Measurements from ENCODE around the gene CCR8. TPM values are rescaled to one million over a fixed set of nuclear protein-coding genes. Genes with fewer than 3 reads are reported as not detected.

The CCR8 gene
- total RNA-seq, 6 donors from 2014 or later = not detected

- Histone ChIP-seq H3K36me3 (no peaks in the 10 kb centered on the region), H3K4me3 (no peak overlapping the region), H3K9me3 (peaks cover 6 to 19% (median 13%) of the 10 kb centered on the region in 4 donors), H3K27me3 (no peaks in the 10 kb centered on the region), H3K27ac (no peak overlapping the region), H3K4me1 (no peaks in the 10 kb centered on the region)
- no peak for TF ChIP-seq POLR2A (IDR thresholded peaks at IDR 0.05)
- TF ChIP-seq CTCF (IDR thresholded peaks at IDR 0.05) = no peak
- TF ChIP-seq EP300 (IDR thresholded peaks at IDR 0.05) = no peak
- TF ChIP-seq POLR2AphosphoS5 (IDR thresholded peaks at IDR 0.05) = no peak
- DNase-seq (no peak), ATAC-seq (ENCODE audit: low FRiP score in 2 of 2) (no peak)
Measured at GRCh38 chr3:39299279-39299678, 30.2 kb upstream of the CCR8 start.

- TF ChIP-seq EP300 (IDR thresholded peaks at IDR 0.05) (no peak), POLR2A (IDR thresholded peaks at IDR 0.05) (no peak), POLR2AphosphoS5 (IDR thresholded peaks at IDR 0.05) (no peak), CTCF (IDR thresholded peaks at IDR 0.05) (no peak)
- H3K4me1 ChIP-seq = no peaks in the 10 kb centered on the region
- DNase-seq (no peak), ATAC-seq (ENCODE audit: low FRiP score in 2 of 2) (no peak)
- H3K36me3 ChIP-seq = no peaks in the 10 kb centered on the region
- no peak overlapping the region for H3K4me3 ChIP-seq
- no peaks in the 10 kb centered on the region for H3K27me3 ChIP-seq
- no peak overlapping the region for H3K27ac ChIP-seq
- 93 to 94% methylated on average over 2 of the region's 2 CpGs for WGBS, 2 donors
- H3K9me3 ChIP-seq = peaks cover 6 to 24% (median 13%) of the 10 kb centered on the region in 4 donors
Measured at GRCh38 chr3:39302178-39302577, 27.3 kb upstream of the CCR8 start.

- ATAC-seq (ENCODE audit: low FRiP score in 2 of 2) = no peak
- Histone ChIP-seq H3K4me1 (no peaks in the 10 kb centered on the region), H3K36me3 (no peaks in the 10 kb centered on the region), H3K9me3 (peaks cover 0 to 4% (median 0%) of the 10 kb centered on the region in 4 donors), H3K27ac (no peak overlapping the region), H3K27me3 (no peaks in the 10 kb centered on the region), H3K4me3 (no peak overlapping the region)
- TF ChIP-seq CTCF (IDR thresholded peaks at IDR 0.05) (no peak), POLR2A (IDR thresholded peaks at IDR 0.05) (no peak), POLR2AphosphoS5 (IDR thresholded peaks at IDR 0.05) (no peak), EP300 (IDR thresholded peaks at IDR 0.05) (no peak)
- DNase-seq = no peak
Measured at GRCh38 chr3:39313289-39313688, 16.2 kb upstream of the CCR8 start.

- Histone ChIP-seq H3K4me3 (no peak overlapping the region), H3K27me3 (no peaks in the 10 kb centered on the region), H3K27ac (no peak overlapping the region), H3K36me3 (no peaks in the 10 kb centered on the region), H3K9me3 (peaks cover 0 to 4% (median 0%) of the 10 kb centered on the region in 4 donors), H3K4me1 (no peaks in the 10 kb centered on the region)
- DNase-seq (no peak), ATAC-seq (ENCODE audit: low FRiP score in 2 of 2) (no peak)
- TF ChIP-seq CTCF (IDR thresholded peaks at IDR 0.05) = no peak
- no peak for TF ChIP-seq POLR2AphosphoS5 (IDR thresholded peaks at IDR 0.05)
- no peak for TF ChIP-seq EP300 (IDR thresholded peaks at IDR 0.05)
- TF ChIP-seq POLR2A (IDR thresholded peaks at IDR 0.05) = no peak
- WGBS, 2 donors = 95 to 100% methylated on average over 1 of the region's 1 CpG
Measured at GRCh38 chr3:39315420-39315819, 14.1 kb upstream of the CCR8 start.

GRCh38 chr3:39317571-39318169, 11.8 kb upstream of the CCR8 start:
- H3K27ac ChIP-seq = no peak overlapping the region
- no peaks in the 10 kb centered on the region for H3K27me3 ChIP-seq
- 78 to 84% methylated on average over 2 of the region's 2 CpGs for WGBS, 2 donors
- no peak for TF ChIP-seq CTCF (IDR thresholded peaks at IDR 0.05)
- TF ChIP-seq EP300 (IDR thresholded peaks at IDR 0.05) = no peak
- TF ChIP-seq POLR2AphosphoS5 (IDR thresholded peaks at IDR 0.05) = no peak
- TF ChIP-seq POLR2A (IDR thresholded peaks at IDR 0.05) = no peak
- H3K4me1 ChIP-seq = no peaks in the 10 kb centered on the region
- H3K9me3 ChIP-seq = peaks cover 0 to 4% (median 0%) of the 10 kb centered on the region in 4 donors
- ATAC-seq (ENCODE audit: low FRiP score in 2 of 2) (no peak), DNase-seq (no peak)
- no peaks in the 10 kb centered on the region for H3K36me3 ChIP-seq
- no peak overlapping the region for H3K4me3 ChIP-seq
